Vagina (tissue), 2 donors: ENCODE measurements around the gene SPANXC. TPM values are rescaled to one million over a fixed set of nuclear protein-coding genes. Genes with fewer than 3 reads are reported as not detected.

ENCODE experiments used
- DNase-seq, 2 donors: peaks; one replicate each; pipeline ENCODE4 v3.0.0-alpha.2; 2017; ENCODE audit errors: extremely low spot score in 2 of 2
- H3K27ac ChIP-seq: fragments of 200-600 bp; sonication (generic); one replicate; pipeline ENCODE4 v1.5.1; 2019
- H3K27me3 ChIP-seq: fragments of 200-600 bp; sonication (generic); one replicate; pipeline ENCODE4 v1.5.1; 2019
- H3K36me3 ChIP-seq, 2 donors: fragments of 200-600 bp; sonication (generic); one replicate each; pipeline ENCODE4 v1.5.1; 2017 to 2019
- H3K4me1 ChIP-seq: fragments of 200-600 bp; sonication (generic); one replicate; pipeline ENCODE4 v1.5.1; 2019
- H3K4me3 ChIP-seq, 2 donors: fragments of 200-600 bp; sonication (generic); 1 replicate in 1 of 2; 2 replicates in 1 of 2; pipeline ENCODE4 v1.5.1; 2016 to 2019
- H3K9me3 ChIP-seq: fragments of 200-600 bp; sonication (generic); one replicate; pipeline ENCODE4 v1.5.1; 2019
- POLR2A ChIP-seq, 2 donors: fragments of 450-650 bp; IDR thresholded peaks; one replicate each; pipeline ENCODE4 v1.6.1; 2017; ENCODE audit warnings: antibody characterized with exemption in 2 of 2, mild to moderate bottlenecking in 2 of 2, moderate library complexity in 2 of 2
- POLR2AphosphoS5 ChIP-seq, 2 donors: sonication (generic); formaldehyde crosslinking; IDR thresholded peaks; one replicate each; pipeline ENCODE4 v1.9.0; 2017; ENCODE audit warnings: antibody characterized with exemption in 2 of 2, mild to moderate bottlenecking in 2 of 2, low read depth in 1 of 2; ENCODE audit not compliant: insufficient read depth in 1 of 2
- intact Hi-C: fragments of 100-400 bp; cut with DNase I; formaldehyde crosslinking; loops from one replicate; pipeline ENCODE4 v1.15.1; 2023
- total RNA-seq: library from RNA; depleted of rRNA; stranded (reverse); fragments of >200 nt; gene quantifications from one replicate; pipeline ENCODE4 v1.2.3, GENCODE V29; 2016
- TF ChIP-seq, protein P1 (sequence below), 3 experiments: fragments of 450-650 bp in 2 of 3; fragments of 200-600 bp in 1 of 3; sonication (generic) in 1 of 3; IDR thresholded peaks; one replicate each; pipeline ENCODE4 v1.5.1; 2017 to 2019; ENCODE audit warnings: antibody characterized with exemption in 3 of 3, mild to moderate bottlenecking in 2 of 3, moderate library complexity in 2 of 3

SPANXC gene
- total RNA-seq, 1 donor from 2014 or later = not detected

DNA sequence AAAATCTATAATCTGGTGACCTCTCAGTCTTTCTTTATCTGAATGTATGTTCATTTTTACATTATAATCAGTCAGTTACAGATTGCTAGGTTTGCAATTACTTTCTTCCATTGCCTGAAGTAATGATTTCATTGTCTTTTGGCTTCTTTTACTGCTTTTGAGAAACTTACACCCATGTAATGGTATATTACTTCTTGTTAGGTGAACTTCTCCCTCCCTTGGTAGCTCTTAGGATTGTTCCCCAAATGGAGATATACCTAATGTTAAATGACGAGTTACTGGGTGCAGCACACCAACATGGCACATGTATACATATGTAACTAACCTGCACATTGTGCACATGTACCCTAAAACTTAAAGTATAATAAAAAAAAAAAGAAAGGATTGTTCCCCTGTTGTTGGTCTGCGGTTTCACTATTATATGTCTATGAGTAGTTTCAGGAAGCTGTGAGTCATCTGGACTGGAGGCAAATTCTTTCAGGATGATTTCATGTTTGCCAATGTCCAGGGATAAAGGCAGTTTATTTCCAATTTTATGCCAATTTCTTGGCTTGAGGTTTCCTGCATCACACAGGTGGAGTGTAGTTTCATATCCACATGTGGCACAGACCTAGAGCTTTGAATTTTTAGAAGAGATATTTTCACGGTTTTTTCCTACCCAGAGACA, 21.8 kb downstream of the SPANXC start:
- H3K36me3 ChIP-seq = no peaks in the 10 kb centered on the region
- H3K4me3 ChIP-seq = no peak overlapping the region
- H3K27ac ChIP-seq = no peak overlapping the region
- DNase-seq = no peak
- H3K4me1 ChIP-seq = no peaks in the 10 kb centered on the region
- no peaks in the 10 kb centered on the region for H3K9me3 ChIP-seq
- intact Hi-C loops = no loop called here
- TF ChIP-seq POLR2AphosphoS5 (IDR thresholded peaks at IDR 0.05; ENCODE audit: insufficient read depth in 1 of 2, low read depth in 1 of 2) = no peak
- no peak for TF ChIP-seq POLR2A (IDR thresholded peaks at IDR 0.05)
- TF ChIP-seq, protein P1, sequence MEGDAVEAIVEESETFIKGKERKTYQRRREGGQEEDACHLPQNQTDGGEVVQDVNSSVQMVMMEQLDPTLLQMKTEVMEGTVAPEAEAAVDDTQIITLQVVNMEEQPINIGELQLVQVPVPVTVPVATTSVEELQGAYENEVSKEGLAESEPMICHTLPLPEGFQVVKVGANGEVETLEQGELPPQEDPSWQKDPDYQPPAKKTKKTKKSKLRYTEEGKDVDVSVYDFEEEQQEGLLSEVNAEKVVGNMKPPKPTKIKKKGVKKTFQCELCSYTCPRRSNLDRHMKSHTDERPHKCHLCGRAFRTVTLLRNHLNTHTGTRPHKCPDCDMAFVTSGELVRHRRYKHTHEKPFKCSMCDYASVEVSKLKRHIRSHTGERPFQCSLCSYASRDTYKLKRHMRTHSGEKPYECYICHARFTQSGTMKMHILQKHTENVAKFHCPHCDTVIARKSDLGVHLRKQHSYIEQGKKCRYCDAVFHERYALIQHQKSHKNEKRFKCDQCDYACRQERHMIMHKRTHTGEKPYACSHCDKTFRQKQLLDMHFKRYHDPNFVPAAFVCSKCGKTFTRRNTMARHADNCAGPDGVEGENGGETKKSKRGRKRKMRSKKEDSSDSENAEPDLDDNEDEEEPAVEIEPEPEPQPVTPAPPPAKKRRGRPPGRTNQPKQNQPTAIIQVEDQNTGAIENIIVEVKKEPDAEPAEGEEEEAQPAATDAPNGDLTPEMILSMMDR (IDR thresholded peaks at IDR 0.05) = no peak
- no peaks in the 10 kb centered on the region for H3K27me3 ChIP-seq

DNA sequence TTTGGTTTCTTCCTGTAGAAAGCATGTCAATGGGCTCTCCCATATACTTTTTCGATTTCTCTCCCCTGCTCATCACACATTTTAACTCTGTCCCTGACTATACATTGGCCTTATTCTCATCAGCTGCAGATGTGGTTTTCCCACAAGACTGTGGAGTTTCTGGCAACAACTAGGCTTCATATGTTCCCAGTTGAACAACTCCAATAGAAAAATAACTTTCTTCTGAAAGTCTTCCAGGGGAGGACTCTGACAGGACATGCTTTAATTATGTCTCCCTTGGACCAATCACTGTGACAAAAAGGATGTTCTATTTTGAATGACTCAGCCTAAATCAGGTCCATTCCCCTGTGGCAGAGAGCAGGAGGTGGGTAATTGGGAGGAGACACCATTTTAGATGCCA, 28.1 kb downstream of the SPANXC start:
- Histone ChIP-seq H3K27me3 (no peaks in the 10 kb centered on the region), H3K4me1 (no peaks in the 10 kb centered on the region), H3K36me3 (no peaks in the 10 kb centered on the region), H3K9me3 (no peaks in the 10 kb centered on the region), H3K4me3 (no peak overlapping the region), H3K27ac (no peak overlapping the region)
- intact Hi-C loops = no loop called here
- DNase-seq = no peak
- TF ChIP-seq POLR2A (IDR thresholded peaks at IDR 0.05) (no peak), POLR2AphosphoS5 (IDR thresholded peaks at IDR 0.05; ENCODE audit: insufficient read depth in 1 of 2, low read depth in 1 of 2) (no peak)
- TF ChIP-seq, protein P1 (IDR thresholded peaks at IDR 0.05) = no peak

GRCh38 chrX:141201962-141202361, 40.4 kb downstream of the SPANXC start:
- Histone ChIP-seq H3K27me3 (no peaks in the 10 kb centered on the region), H3K27ac (no peak overlapping the region), H3K9me3 (no peaks in the 10 kb centered on the region), H3K4me3 (no peak overlapping the region), H3K4me1 (no peaks in the 10 kb centered on the region), H3K36me3 (no peaks in the 10 kb centered on the region)
- TF ChIP-seq POLR2AphosphoS5 (IDR thresholded peaks at IDR 0.05; ENCODE audit: insufficient read depth in 1 of 2, low read depth in 1 of 2) (no peak), POLR2A (IDR thresholded peaks at IDR 0.05) (no peak)
- TF ChIP-seq, protein P1 (IDR thresholded peaks at IDR 0.05) = no peak
- no peak for DNase-seq
- intact Hi-C loops = no loop called here

Other genes starting within 250 kb of the SPANXC start
- gene SPANXB1, start 239.9 kb downstream of the SPANXC start, total RNA-seq = not detected
- 10.6 TPM for gene LDOC1, start 65.4 kb downstream of the SPANXC start, total RNA-seq